Gastrocnemius medialis (tissue), 4 donors: Measurements from ENCODE around the gene NES.

Experiments used
- CTCF ChIP-seq, 5 experiments: fragments of 450-650 bp in 3 of 5; fragments of 200-600 bp in 2 of 5; sonication (generic) in 2 of 5; IDR thresholded peaks in 4 of 5; conservative IDR thresholded peaks in 1 of 5; 1 replicate in 4 of 5; 2 replicates in 1 of 5; pipeline ENCODE4 v1.5.1; 2016 to 2019; ENCODE audit warnings: antibody characterized with exemption in 5 of 5, mild to moderate bottlenecking in 3 of 5, moderate library complexity in 3 of 5
- POLR2A ChIP-seq, 2 donors: fragments of 450-650 bp; IDR thresholded peaks; one replicate each; pipeline ENCODE4 v1.6.1; 2017; ENCODE audit warnings: antibody characterized with exemption in 2 of 2, mild to moderate bottlenecking in 2 of 2, moderate library complexity in 2 of 2

- TF ChIP-seq POLR2A (IDR thresholded peaks at IDR 0.05) = no peak
- no peak for TF ChIP-seq CTCF (IDR thresholded peaks at IDR 0.05 in 4 of 5, conservative IDR thresholded peaks at IDR 0.05 in 1 of 5)
These were observed 44.3 kb upstream of the NES start for GRCh38 chr1:156721535-156721934.
